DOHH2 (cell line): ENCODE results near the gene ODF2L.

Experiments
- CTCF ChIP-seq: fragments of 200-600 bp; sonication (generic); IDR thresholded peaks from one replicate; pipeline ENCODE4 v1.5.1; 2014; ENCODE audit warnings: antibody characterized with exemption, mild to moderate bottlenecking, low read depth, low read length; ENCODE audit not compliant: poor library complexity, severe bottlenecking
- EZH2phosphoT487 ChIP-seq: fragments of 200-600 bp; sonication (generic); IDR thresholded peaks from 2 replicates; pipeline ENCODE4 v1.6.1; 2017; ENCODE audit warnings: borderline replicate concordance, mild to moderate bottlenecking, antibody characterized with exemption, low read length, moderate library complexity, mixed read lengths

DNA sequence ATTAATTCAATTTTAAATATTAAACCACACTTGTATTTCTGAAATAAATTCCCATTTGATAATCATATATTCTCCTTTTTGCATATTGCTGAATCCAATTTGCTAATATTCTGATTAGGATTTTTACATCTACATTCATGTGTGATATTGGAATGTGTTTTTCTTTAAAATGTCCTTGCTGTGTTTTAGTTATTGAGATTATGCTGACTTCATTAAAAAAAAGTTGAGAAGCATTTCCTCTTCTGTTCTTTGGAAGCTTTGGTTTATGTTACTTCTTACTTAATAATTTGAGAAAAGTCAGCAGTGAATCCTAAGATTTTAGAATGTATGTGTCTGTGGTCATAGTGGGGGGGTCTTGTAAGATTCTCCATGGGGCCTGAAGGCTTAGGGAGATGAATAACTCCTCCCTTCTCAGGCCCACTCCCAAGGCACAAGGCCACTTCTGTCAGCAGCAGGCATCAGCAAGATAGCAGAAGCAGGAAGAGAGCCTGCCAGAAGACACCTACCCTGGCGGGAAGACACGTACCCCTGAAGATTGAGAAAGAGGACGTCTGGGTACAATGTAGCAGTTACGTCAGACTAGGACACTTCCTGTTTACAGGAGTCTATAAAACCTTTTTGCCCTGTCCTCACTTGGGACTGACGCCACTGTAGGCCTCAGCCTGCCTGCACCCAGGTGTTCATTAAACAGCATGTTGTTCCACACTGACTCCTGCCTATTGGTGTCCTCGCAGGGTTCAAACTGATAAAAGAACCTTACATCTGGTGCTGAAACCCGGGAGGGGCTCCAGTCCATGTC lies 56.9 kb downstream of the ODF2L start:
- TF ChIP-seq CTCF (no peak), EZH2phosphoT487 (no peak)
